HCT116 (cell line): ENCODE data around the gene TMTC3. TPM values are rescaled to one million over a fixed set of nuclear protein-coding genes. Genes with fewer than 3 reads are reported as not detected.

Source experiments
- ATAC-seq: fragments of 200-7000 bp; cut with Tn5 transposase; 2 replicates; pipeline ENCODE4 v1.9.1; 2020; ENCODE audit warnings: mild to moderate bottlenecking, moderate library complexity
- BruUV-seq: library from RNA; stranded (reverse); fragments of 400-500 nt; replicated peaks from 2 replicates; lab custom pipeline; 2021; lab: Mats Ljungman, UMichigan
- CTCF ChIA-PET: fragments of 300-600 bp; sonication (Branson Sonifier 250); formaldehyde crosslinking; loops from one replicate; lab custom pipeline; 2021; ENCODE audit warnings: antibody characterized with exemption; lab: Charles Lee
- POLR2A ChIA-PET: fragments of 300-600, 350-600 bp; sonication (Branson Sonifier 250); formaldehyde crosslinking; loops from one replicate; lab custom pipeline; 2021; ENCODE audit warnings: antibody characterized with exemption; lab: Charles Lee
- RAD21 ChIA-PET, 2 experiments: fragments of 300-600 bp; sonication (Branson Sonifier 250); formaldehyde crosslinking; loops; one replicate each; lab custom pipeline; 2023; ENCODE audit warnings: low total read pairs in 2 of 2; ENCODE audit not compliant: uncharacterized antibody in 2 of 2, unreplicated experiment in 2 of 2, low non-redundant PET in 1 of 2; lab: Charles Lee
- DNase-seq: peaks from one replicate; pipeline ENCODE4 v3.0.0-alpha.2; 2010; ENCODE audit warnings: low read depth, low spot score
- H2AFZ ChIP-seq: fragments of 200-600 bp; shearing (Covaris generic), sonication (generic); 2 replicates; pipeline ENCODE4 v1.6.1; 2017; ENCODE audit warnings: low read depth, mixed run types, mixed read lengths, antibody characterized with exemption, low read length; ENCODE audit not compliant: poor library complexity, severe bottlenecking
- H3K27ac ChIP-seq: 2 replicates; pipeline ENCODE4 v1.5.1; 2012; ENCODE audit warnings: low read depth, low read length
- H3K27me3 ChIP-seq: fragments of 200-600 bp; sonication (generic); 2 replicates; pipeline ENCODE4 v1.6.1; 2016; ENCODE audit warnings: mixed run types, low read length, mixed read lengths; ENCODE audit not compliant: insufficient read depth
- H3K36me3 ChIP-seq, 2 experiments: fragments of 200-500 bp in 1 of 2; fragments of 200-600 bp in 1 of 2; sonication (Bioruptor generic) in 1 of 2; sonication (generic) in 1 of 2; 2 replicates each; pipeline versions ENCODE4 v1.5.1 to v1.6.1; 2014 to 2016; ENCODE audit warnings: low read length in 2 of 2, inconsistent platforms in 1 of 2, mixed read lengths in 1 of 2, mixed run types in 1 of 2; ENCODE audit not compliant: insufficient read depth in 2 of 2, control insufficient read depth in 1 of 2
- H3K4me1 ChIP-seq, 2 experiments: fragments of 200-600 bp in 1 of 2; sonication (generic) in 1 of 2; 2 replicates each; pipeline versions ENCODE4 v1.5.1 to v1.6.1; 2012 to 2017; ENCODE audit warnings: low read length in 2 of 2, inconsistent platforms in 1 of 2, mild to moderate bottlenecking in 1 of 2, mixed read lengths in 1 of 2, mixed run types in 1 of 2, moderate library complexity in 1 of 2; ENCODE audit not compliant: insufficient read depth in 2 of 2, control insufficient read depth in 1 of 2
- H3K4me2 ChIP-seq: fragments of 200-600 bp; sonication (generic); 2 replicates; pipeline ENCODE4 v1.6.1; 2017; ENCODE audit warnings: mixed run types, low read length, mixed read lengths
- H3K4me3 ChIP-seq, 2 experiments: fragments of 200-600 bp in 1 of 2; sonication (generic) in 1 of 2; replicated peaks in 1 of 2; 2 replicates each; pipeline ENCODE4 v1.5.1; 2011 to 2016; ENCODE audit warnings: low read length in 2 of 2, control low read depth in 1 of 2, low read depth in 1 of 2, mild to moderate bottlenecking in 1 of 2, mixed read lengths in 1 of 2, mixed run types in 1 of 2
- H3K79me2 ChIP-seq: fragments of 200-600 bp; sonication (generic); 2 replicates; pipeline ENCODE4 v1.6.1; 2017; ENCODE audit warnings: mild to moderate bottlenecking, mixed run types, low read length, moderate library complexity, mixed read lengths; ENCODE audit not compliant: insufficient read depth
- H3K9ac ChIP-seq: fragments of 200-600 bp; sonication (generic); 2 replicates; pipeline ENCODE4 v1.6.1; 2016; ENCODE audit warnings: low read length, mixed read lengths
- H3K9me2 ChIP-seq: fragments of 200-600 bp; sonication (generic), shearing (Covaris generic); 2 replicates; pipeline ENCODE4 v1.6.1; 2017; ENCODE audit warnings: mixed run types, mild to moderate bottlenecking, moderate library complexity; ENCODE audit not compliant: insufficient read depth
- H3K9me3 ChIP-seq, 2 experiments: fragments of 200-500 bp in 1 of 2; fragments of 200-600 bp in 1 of 2; sonication (Bioruptor generic) in 1 of 2; sonication (generic) in 1 of 2; 2 replicates each; pipeline ENCODE4 v1.6.1; 2014 to 2017; ENCODE audit warnings: low read length in 2 of 2, mixed read lengths in 2 of 2, inconsistent platforms in 1 of 2, low read depth in 1 of 2, mild to moderate bottlenecking in 1 of 2, mixed run types in 1 of 2, moderate library complexity in 1 of 2; ENCODE audit not compliant: control insufficient read depth in 1 of 2, insufficient read depth in 1 of 2
- H4K20me1 ChIP-seq: fragments of 200-600 bp; sonication (generic), shearing (Covaris generic); 2 replicates; pipeline ENCODE4 v1.6.1; 2017; ENCODE audit warnings: mixed run types, mild to moderate bottlenecking, moderate library complexity; ENCODE audit not compliant: insufficient read depth
- CBX3 ChIP-seq: IDR thresholded peaks from 2 replicates; pipeline ENCODE4 v1.6.1; 2012; ENCODE audit warnings: low read depth
- CTCF ChIP-seq, 3 experiments: fragments of 200-600 bp in 1 of 3; sonication (generic) in 1 of 3; IDR thresholded peaks in 2 of 3; conservative IDR thresholded peaks in 1 of 3; 2 replicates each; pipeline ENCODE4 v1.5.1; 2012 to 2017; ENCODE audit warnings: low read depth in 2 of 3, low read length in 2 of 3, antibody characterized with exemption in 1 of 3, borderline replicate concordance in 1 of 3, control low read depth in 1 of 3, mild to moderate bottlenecking in 1 of 3, mixed read lengths in 1 of 3, mixed run types in 1 of 3, moderate library complexity in 1 of 3; ENCODE audit not compliant: insufficient read depth in 1 of 3
- ELF1 ChIP-seq: IDR thresholded peaks from 2 replicates; pipeline ENCODE4 v1.6.1; 2012; ENCODE audit warnings: low read depth, borderline replicate concordance
- EZH2 ChIP-seq: fragments of 200-600 bp; sonication (generic); IDR thresholded peaks from 2 replicates; pipeline ENCODE4 v1.6.1; 2017; ENCODE audit warnings: antibody characterized with exemption, mixed run types
- JUND ChIP-seq: IDR thresholded peaks from 2 replicates; pipeline ENCODE4 v1.6.1; 2012
- MAX ChIP-seq: IDR thresholded peaks from 2 replicates; pipeline ENCODE4 v1.6.1; 2012
- POLR2A ChIP-seq: IDR thresholded peaks from 2 replicates; pipeline ENCODE4 v1.7.0; 2011; ENCODE audit warnings: borderline replicate concordance; ENCODE audit not compliant: insufficient read depth, insufficient read length; ENCODE audit errors: extremely low read depth
- POLR2AphosphoS5 ChIP-seq: IDR thresholded peaks from 2 replicates; pipeline ENCODE4 v1.6.1; 2011; ENCODE audit warnings: mild to moderate bottlenecking, low read depth, low read length, moderate library complexity
- REST ChIP-seq: IDR thresholded peaks from 2 replicates; pipeline ENCODE4 v1.6.1; 2012; ENCODE audit warnings: low read depth
- ZBTB33 ChIP-seq: IDR thresholded peaks from 2 replicates; pipeline ENCODE4 v1.6.1; 2011; ENCODE audit warnings: mild to moderate bottlenecking, low read length, moderate library complexity; ENCODE audit not compliant: insufficient replicate concordance; ENCODE audit errors: extremely low read depth
- ZFX ChIP-seq: fragments of 450-650 bp; IDR thresholded peaks from 2 replicates; pipeline ENCODE4 v1.6.1; 2017
- ZNF274 ChIP-seq: fragments of 200-500 bp; sonication (Bioruptor generic); IDR thresholded peaks from 2 replicates; pipeline ENCODE4 v1.6.1; 2014; ENCODE audit warnings: mild to moderate bottlenecking, low read depth, low read length, inconsistent platforms
- intact Hi-C: fragments of 100-400 bp; cut with micrococcal nuclease; formaldehyde crosslinking; loops from 2 replicates; pipeline ENCODE4 v1.10.0; 2022
- total RNA-seq: library from RNA; stranded (reverse); gene quantifications from one replicate; pipeline ENCODE4 v1.2.1, GENCODE V29; 2021; ENCODE audit not compliant: unreplicated experiment

TMTC3 gene
- total RNA-seq, 1 experiment from 2014 or later, result 22.5 TPM

- Histone ChIP-seq H4K20me1 (no peaks in the 10 kb centered on the region), H2AFZ (no peak overlapping the region), H3K4me2 (no peak overlapping the region), H3K79me2 (no peaks in the 10 kb centered on the region), H3K27me3 (no peaks in the 10 kb centered on the region), H3K27ac (no peak overlapping the region), H3K36me3 (no peaks in the 10 kb centered on the region), H3K9me2 (no peaks in the 10 kb centered on the region), H3K4me1 (no peaks in the 10 kb centered on the region), H3K4me3 (no peak overlapping the region), H3K9ac (no peak overlapping the region), H3K9me3 (no peaks in the 10 kb centered on the region)
- ChIA-PET POLR2A (no interaction called here), RAD21 (no interaction called here), CTCF (no interaction called here)
- BruUV-seq, result no TSS peak
- TF ChIP-seq POLR2A, result no peak
- TF ChIP-seq CTCF (IDR thresholded peaks at IDR 0.05 in 2 of 3, conservative IDR thresholded peaks at IDR 0.05 in 1 of 3; ENCODE audit: borderline replicate concordance in 1 of 3, insufficient read depth in 1 of 3, low read depth in 2 of 3, low read length in 2 of 3), result no peak
- no peak for TF ChIP-seq JUND
- no peak for TF ChIP-seq EZH2
- TF ChIP-seq ZNF274, result no peak
- TF ChIP-seq ZFX, result no peak
- TF ChIP-seq MAX, result no peak
- DNase-seq (no peak), ATAC-seq (no peak)
- intact Hi-C loops, result no loop called here
Measured at GRCh38 chr12:88225776-88226175, 83.7 kb downstream of the TMTC3 start.

- H3K27ac ChIP-seq, result no peak overlapping the region
- no TSS peak for BruUV-seq
- H4K20me1 ChIP-seq, result no peaks in the 10 kb centered on the region
- ChIA-PET RAD21 (no interaction called here), CTCF (no interaction called here), POLR2A (no interaction called here)
- intact Hi-C loops, result no loop called here
- no peaks in the 10 kb centered on the region for H3K9me2 ChIP-seq
- H3K27me3 ChIP-seq, result no peaks in the 10 kb centered on the region
- no peak overlapping the region for H3K4me3 ChIP-seq
- H2AFZ ChIP-seq, result no peak overlapping the region
- H3K4me2 ChIP-seq, result no peak overlapping the region
- H3K79me2 ChIP-seq, result no peaks in the 10 kb centered on the region
- no peak overlapping the region for H3K9ac ChIP-seq
- no peaks in the 10 kb centered on the region for H3K4me1 ChIP-seq
- H3K9me3 ChIP-seq, result no peaks in the 10 kb centered on the region
- no peaks in the 10 kb centered on the region for H3K36me3 ChIP-seq
- ATAC-seq (no peak), DNase-seq (no peak)
- TF ChIP-seq ZBTB33 (no peak), CBX3 (no peak), MAX (no peak), JUND (no peak), POLR2AphosphoS5 (no peak), REST (no peak), ELF1 (no peak)
Measured at GRCh38 chr12:88227263-88227662, 85.2 kb downstream of the TMTC3 start.
